K562 (cell line): ENCODE results near the gene UFL1. TPM values are rescaled to one million over a fixed set of nuclear protein-coding genes. Genes with fewer than 3 reads are reported as not detected.

ENCODE experiments used
- ATAC-seq: fragments of 200-7000 bp; cut with Tn5 transposase; 3 replicates; pipeline ENCODE4 v1.9.1; 2020; ENCODE audit warnings: moderate library complexity
- BruUV-seq: library from RNA; stranded (reverse); fragments of 400-500 nt; replicated peaks from 2 replicates; lab custom pipeline; 2021; lab: Mats Ljungman, UMichigan
- CTCF ChIA-PET: fragments of 300-600 bp; formaldehyde crosslinking; extraction: SDS; loops from one replicate; lab custom pipeline; 2021; ENCODE audit warnings: low intra/inter-chr PET ratio; lab: Yijun Ruan, JAX
- POLR2A ChIA-PET: fragments of 300-600, 350-650 bp; sonication (Branson Sonifier 250); formaldehyde crosslinking; extraction: SDS; loops from one replicate; lab custom pipeline; 2021; ENCODE audit warnings: antibody characterized with exemption, inconsistent platforms; lab: Yijun Ruan, JAX
- DNase-seq, 4 experiments: peaks; one replicate each; pipeline versions ENCODE4 v3.0.0 to v3.0.0-alpha.2; 2011 to 2018; ENCODE audit warnings: low spot score in 3 of 4, mixed read lengths in 3 of 4; ENCODE audit errors: extremely low read depth in 1 of 4
- FAIRE-seq: peaks from 2 replicates; lab custom pipeline; 2011; peaks lifted over from hg19 to GRCh38; lab: Jason Lieb, UNC
- H2AFZ ChIP-seq: 2 replicates; pipeline ENCODE4 v1.6.0; 2011; ENCODE audit warnings: low read depth, low read length, control low read depth, inconsistent platforms
- H3K27ac ChIP-seq: fragments of 200-600 bp; 3 replicates; pipeline ENCODE4 v1.8.0; 2011; ENCODE audit warnings: low read depth, mild to moderate bottlenecking, control low read depth, inconsistent platforms, low read length, moderate library complexity, mixed read lengths; ENCODE audit errors: extremely low read depth
- H3K27me3 ChIP-seq, 2 experiments: fragments of 300-600 bp in 1 of 2; 2 replicates in 1 of 2; 3 replicates in 1 of 2; pipeline versions ENCODE4 v1.6.0 to v1.8.0; 2011; ENCODE audit warnings: inconsistent platforms in 2 of 2, low read length in 2 of 2, mild to moderate bottlenecking in 1 of 2, mixed read lengths in 1 of 2, moderate library complexity in 1 of 2; ENCODE audit not compliant: control insufficient read depth in 2 of 2, insufficient read depth in 2 of 2
- H3K36me3 ChIP-seq: fragments of 300-600 bp; 3 replicates; pipeline ENCODE4 v1.8.0; 2011; ENCODE audit warnings: mild to moderate bottlenecking, low read length, inconsistent platforms; ENCODE audit not compliant: control insufficient read depth, insufficient read depth
- H3K4me1 ChIP-seq, 2 experiments: fragments of 200-600 bp in 1 of 2; replicated peaks in 1 of 2; 2 replicates in 1 of 2; 3 replicates in 1 of 2; pipeline versions ENCODE4 v1.5.1 to v1.8.0; 2011; ENCODE audit warnings: inconsistent platforms in 2 of 2, low read length in 2 of 2, mild to moderate bottlenecking in 1 of 2, mixed read lengths in 1 of 2, moderate library complexity in 1 of 2; ENCODE audit not compliant: control insufficient read depth in 2 of 2, insufficient read depth in 2 of 2
- H3K4me2 ChIP-seq: 2 replicates; pipeline ENCODE4 v1.6.1; 2011; ENCODE audit warnings: low read length, control low read depth, inconsistent platforms, mixed read lengths; ENCODE audit not compliant: insufficient read depth
- H3K4me3 ChIP-seq: fragments of 200-600 bp; sonication (generic), shearing (Covaris generic); 2 replicates; pipeline ENCODE4 v1.5.1; 2016; ENCODE audit warnings: control low read depth, inconsistent platforms
- H3K79me2 ChIP-seq: fragments of 200-600 bp; 3 replicates; pipeline ENCODE4 v1.8.0; 2011; ENCODE audit warnings: low read length, inconsistent platforms; ENCODE audit not compliant: control insufficient read depth, insufficient read depth
- H3K9ac ChIP-seq, 2 experiments: 2 replicates each; pipeline versions ENCODE4 v1.6.0 to v1.6.1; 2011; ENCODE audit warnings: low read depth in 2 of 2, low read length in 2 of 2, control low read depth in 1 of 2, inconsistent platforms in 1 of 2, mild to moderate bottlenecking in 1 of 2, mixed read lengths in 1 of 2; ENCODE audit not compliant: insufficient read depth in 1 of 2
- H3K9me1 ChIP-seq: one replicate; pipeline ENCODE4 v1.6.0; 2011; ENCODE audit warnings: inconsistent platforms, mild to moderate bottlenecking, low read length, moderate library complexity; ENCODE audit not compliant: control insufficient read depth, insufficient read depth
- H3K9me3 ChIP-seq: replicated peaks from 2 replicates; pipeline ENCODE4 v1.5.1; 2011; ENCODE audit warnings: low read depth, low read length, inconsistent platforms; ENCODE audit not compliant: control insufficient read depth, insufficient read depth
- H4K20me1 ChIP-seq: replicated peaks from 2 replicates; pipeline ENCODE4 v1.6.1; 2011; ENCODE audit warnings: low read length, inconsistent platforms, mixed read lengths; ENCODE audit not compliant: control insufficient read depth, insufficient read depth
- ASH1L ChIP-seq: fragments of 450-650 bp; IDR thresholded peaks from 2 replicates; pipeline ENCODE4 v1.6.1; 2018; ENCODE audit warnings: borderline replicate concordance, mild to moderate bottlenecking, low read depth; ENCODE audit not compliant: partially characterized antibody
- HMG20B ChIP-seq: fragments of 250-450 bp; sonication (Bioruptor Pico); IDR thresholded peaks from 2 replicates; pipeline ENCODE4 v1.5.0; 2021; ENCODE audit warnings: mild to moderate bottlenecking
- HMGN3 ChIP-seq: IDR thresholded peaks from 2 replicates; pipeline ENCODE4 v1.6.1; 2011; ENCODE audit warnings: borderline replicate concordance, low read depth, mild to moderate bottlenecking, mixed read lengths, low read length; ENCODE audit not compliant: insufficient read length; ENCODE audit errors: extremely low read depth
- MAFK ChIP-seq: IDR thresholded peaks from 2 replicates; pipeline ENCODE4 v1.6.1; 2011; ENCODE audit warnings: low read length, improper control_type of control experiment
- TEAD4 ChIP-seq, 2 experiments: sonication (generic) in 1 of 2; formaldehyde crosslinking in 1 of 2; IDR thresholded peaks; 2 replicates each; pipeline versions ENCODE4 v1.6.1 to v1.8.0; 2012 to 2022; ENCODE audit warnings: borderline replicate concordance in 1 of 2, inconsistent platforms in 1 of 2, low read length in 1 of 2, mild to moderate bottlenecking in 1 of 2, missing genetic modification reagents in 1 of 2
- ZNF263 ChIP-seq: sonication (generic); formaldehyde crosslinking; IDR thresholded peaks from 2 replicates; pipeline ENCODE4 v1.8.0; 2022; ENCODE audit warnings: mild to moderate bottlenecking, missing genetic modification reagents, borderline replicate concordance
- ZNF3 ChIP-seq: fragments of 250-450 bp; sonication (Bioruptor Pico); IDR thresholded peaks from 2 replicates; pipeline ENCODE4 v1.5.0; 2021; ENCODE audit warnings: mild to moderate bottlenecking, moderate library complexity
- ZNF79 ChIP-seq: fragments of 250-450 bp; sonication (Bioruptor Pico); IDR thresholded peaks from 2 replicates; pipeline ENCODE4 v1.4.0; 2020; ENCODE audit warnings: low read depth, mild to moderate bottlenecking, moderate library complexity
- WGBS: fragments of 100-300 bp; shearing (Covaris generic); methylation state at CpG from one replicate; pipeline ENCODE4 v1.1.6; 2016; ENCODE audit warnings: low coverage, mixed read lengths; ENCODE audit not compliant: insufficient coverage; ENCODE audit errors: missing lambda C conversion rate; 5-methylcytosine and 5-hydroxymethylcytosine counted together
- in situ Hi-C: fragments of 300-500 bp; cut with MboI; formaldehyde crosslinking; loops from 4 replicates; pipeline ENCODE4 v1.15.0; 2018; ENCODE audit warnings: inconsistent platforms, mixed read lengths
- intact Hi-C: fragments of 100-400 bp; cut with micrococcal nuclease; formaldehyde crosslinking; loops from 2 replicates; pipeline ENCODE4 v1.14.2; 2022
- polyA plus RNA-seq, 8 experiments: library from polyadenylated mRNA; depleted of rRNA in 4 of 8; stranded (reverse) in 5 of 8; unstranded in 3 of 8; fragments of >200 nt; fragmentation: Nextera tagmentation in 2 of 8; fragmentation: Illumina TruSeq in 1 of 8; extraction: Ambion mirVana in 2 of 8; extraction: Trizol in 1 of 8; gene quantifications; 2 replicates each; pipeline versions ENCODE4 v1.2.1 to v1.2.3, GENCODE V29; 2011 to 2014; ENCODE audit warnings: inconsistent platforms in 1 of 8, missing spikeins in 1 of 8
- total RNA-seq, 7 experiments: library from RNA; depleted of rRNA in 6 of 7; stranded (reverse); fragments of >200 nt in 6 of 7; fragmentation: Illumina TruSeq in 2 of 7; extraction: Trizol in 2 of 7; gene quantifications; 2 replicates each; pipeline versions ENCODE4 v1.2.1 to v1.2.3, GENCODE V29; 2011 to 2021; ENCODE audit warnings: low replicate concordance in 1 of 7
- TF ChIP-seq, protein P1 (sequence below), 3 experiments: fragments of 200-800 bp in 1 of 3; sonication (Bioruptor generic) in 1 of 3; sonication (generic) in 1 of 3; formaldehyde crosslinking in 1 of 3; IDR thresholded peaks; 2 replicates each; pipeline versions ENCODE4 v1.6.1 to v1.8.0; 2016 to 2022; ENCODE audit warnings: mild to moderate bottlenecking in 2 of 3, missing compliant biosample characterization in 2 of 3, missing genetic modification characterization in 2 of 3, missing genetic modification reagents in 1 of 3
- TF ChIP-seq, protein P2 (sequence below): IDR thresholded peaks from 2 replicates; pipeline ENCODE4 v1.6.1; 2012; ENCODE audit warnings: low read depth, low read length, improper control_type of control experiment, borderline replicate concordance

The UFL1 gene
- total and polyA plus RNA-seq, 9 of the 15 experiments (the other 6 are each of a cell fraction or from before 2014, with no cell fraction given) = 10.9 to 23.1 (median 18.3) TPM

DNA sequence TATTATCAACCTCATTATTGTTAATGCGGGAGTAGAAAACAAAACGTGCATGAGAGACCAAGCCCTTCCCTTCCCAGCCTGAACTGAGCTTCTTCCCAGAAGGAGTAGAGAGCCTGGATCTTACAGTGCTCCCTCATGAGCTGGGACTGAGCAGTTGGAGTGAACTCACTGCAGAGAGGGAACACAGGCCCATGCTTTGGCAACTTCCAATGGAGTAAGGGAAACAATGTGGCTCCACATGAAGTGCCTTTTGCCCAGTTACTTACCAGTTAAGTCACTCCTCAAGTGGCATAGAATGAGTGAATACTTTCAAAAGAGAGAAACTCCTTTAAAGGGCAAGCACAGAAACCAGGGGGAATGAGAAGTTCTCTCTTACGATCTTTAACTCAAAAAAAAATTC is 53.8 kb downstream of the UFL1 start:
- no peaks in the 10 kb centered on the region for H3K79me2 ChIP-seq
- WGBS = 0% methylated on average over 3 of the region's 3 CpGs
- no peaks in the 10 kb centered on the region for H4K20me1 ChIP-seq
- intact Hi-C loops = no loop called here
- H3K4me1 ChIP-seq = no peaks in the 10 kb centered on the region
- no peaks in the 10 kb centered on the region for H3K27me3 ChIP-seq
- ChIA-PET POLR2A (interaction anchor here (1.1 to 1.3 kb wide), 2 partner anchors 9 to 11 kb away, joined by 3 to 4 read pairs; no protein-coding TSS in a partner anchor), CTCF (no interaction called here)
- TF ChIP-seq ZNF79 (no peak), TEAD4 (IDR thresholded peaks at IDR 0.05; ENCODE audit: low read length) (no peak), TEAD4 (CRISPR knock-in tag; IDR thresholded peaks at IDR 0.05; ENCODE audit: borderline replicate concordance) (no peak), ASH1L (no peak), HMGN3 (no peak), ZNF263 (CRISPR knock-in tag) (no peak), HMG20B (CRISPR knock-in tag) (no peak), ZNF3 (CRISPR knock-in tag) (no peak), MAFK (no peak)
- TF ChIP-seq, protein P1, sequence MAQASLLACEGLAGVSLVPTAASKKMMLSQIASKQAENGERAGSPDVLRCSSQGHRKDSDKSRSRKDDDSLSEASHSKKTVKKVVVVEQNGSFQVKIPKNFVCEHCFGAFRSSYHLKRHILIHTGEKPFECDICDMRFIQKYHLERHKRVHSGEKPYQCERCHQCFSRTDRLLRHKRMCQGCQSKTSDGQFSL (CRISPR knock-in tag; IDR thresholded peaks at IDR 0.05) = no peak
- TF ChIP-seq, protein P1 (tag; IDR thresholded peaks at IDR 0.05) = no peak
- TF ChIP-seq, protein P2, sequence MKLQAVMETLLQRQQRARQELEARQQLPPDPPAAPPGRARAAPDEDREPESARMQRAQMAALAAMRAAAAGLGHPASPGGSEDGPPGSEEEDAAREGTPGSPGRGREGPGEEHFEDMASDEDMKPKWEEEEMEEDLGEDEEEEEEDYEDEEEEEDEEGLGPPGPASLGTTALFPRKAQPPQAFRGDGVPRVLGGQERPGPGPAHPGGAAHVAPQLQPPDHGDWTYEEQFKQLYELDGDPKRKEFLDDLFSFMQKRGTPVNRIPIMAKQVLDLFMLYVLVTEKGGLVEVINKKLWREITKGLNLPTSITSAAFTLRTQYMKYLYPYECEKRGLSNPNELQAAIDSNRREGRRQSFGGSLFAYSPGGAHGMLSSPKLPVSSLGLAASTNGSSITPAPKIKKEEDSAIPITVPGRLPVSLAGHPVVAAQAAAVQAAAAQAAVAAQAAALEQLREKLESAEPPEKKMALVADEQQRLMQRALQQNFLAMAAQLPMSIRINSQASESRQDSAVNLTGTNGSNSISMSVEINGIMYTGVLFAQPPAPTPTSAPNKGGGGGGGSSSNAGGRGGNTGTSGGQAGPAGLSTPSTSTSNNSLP = no peak
- in situ Hi-C loops = no loop called here
- ATAC-seq = no peak
- H3K4me2 ChIP-seq = no peak overlapping the region
- FAIRE-seq = no peak
- no peaks in the 10 kb centered on the region for H3K9me3 ChIP-seq
- no peaks in the 10 kb centered on the region for H3K36me3 ChIP-seq
- H3K4me3 ChIP-seq = no peak overlapping the region
- BruUV-seq = no TSS peak
- H3K9me1 ChIP-seq = no peaks in the 10 kb centered on the region
- no peak overlapping the region for H3K27ac ChIP-seq
- H3K9ac ChIP-seq = no peak overlapping the region
- no peak for DNase-seq
- no peak overlapping the region for H2AFZ ChIP-seq
